ENCODE data around the gene FOCAD.

Gene FOCAD

GRCh38 chr9:20740929-20741582 is 57.0 kb downstream of the FOCAD start:
- no peak for DNase-seq

- no peak for DNase-seq
Observed at GRCh38 chr9:20742833-20743232, 58.8 kb downstream of the FOCAD start.

GRCh38 chr9:20744036-20744630 is 60.1 kb downstream of the FOCAD start:
- no peak for DNase-seq

GRCh38 chr9:20746967-20747366 is 62.9 kb downstream of the FOCAD start:
- DNase-seq, result no peak

- DNase-seq, result no peak
Observed at GRCh38 chr9:20749496-20750198, 65.6 kb downstream of the FOCAD start.

GRCh38 chr9:20753761-20754160 is 69.7 kb downstream of the FOCAD start:
- DNase-seq, result no peak

GRCh38 chr9:20754556-20754955 is 70.5 kb downstream of the FOCAD start:
- DNase-seq, result no peak

- DNase-seq, result no peak
Observed at GRCh38 chr9:20760246-20760891, 76.3 kb downstream of the FOCAD start.

GRCh38 chr9:20770947-20771346 is 86.9 kb downstream of the FOCAD start:
- DNase-seq, result no peak

GRCh38 chr9:20771729-20772128 is 87.7 kb downstream of the FOCAD start:
- no peak for DNase-seq

GRCh38 chr9:20775683-20776082 is 91.6 kb downstream of the FOCAD start:
- DNase-seq, result no peak

GRCh38 chr9:20781092-20781491 is 97.0 kb downstream of the FOCAD start:
- DNase-seq, result no peak

GRCh38 chr9:20782289-20782688 is 98.2 kb downstream of the FOCAD start:
- no peak for DNase-seq

GRCh38 chr9:20783057-20784038 is 99.3 kb downstream of the FOCAD start:
- no peak for DNase-seq

GRCh38 chr9:20784196-20784595 is 100.1 kb downstream of the FOCAD start:
- DNase-seq, result no peak

- no peak for DNase-seq
Observed at GRCh38 chr9:20786807-20787206, 102.7 kb downstream of the FOCAD start.

GRCh38 chr9:20788526-20789451 is 104.7 kb downstream of the FOCAD start:
- no peak for DNase-seq

- no peak for DNase-seq
Observed at GRCh38 chr9:20790721-20791120, 106.7 kb downstream of the FOCAD start.

GRCh38 chr9:20791682-20792081 is 107.6 kb downstream of the FOCAD start:
- no peak for DNase-seq

- DNase-seq, result no peak
Observed at GRCh38 chr9:20804489-20805250, 120.6 kb downstream of the FOCAD start.

GRCh38 chr9:20805766-20806165 is 121.7 kb downstream of the FOCAD start:
- DNase-seq, result no peak

All from islet precursor cell (in vitro differentiated cells).